GM10248 (cell line): Measurements from ENCODE around the gene EFCAB6.

Experiments
- CTCF ChIA-PET: fragments of 300-600 bp; sonication (Branson Sonifier 250); formaldehyde crosslinking; extraction: SDS; loops from one replicate; lab custom pipeline; 2021; ENCODE audit warnings: antibody characterized with exemption; lab: Yijun Ruan, JAX
- POLR2A ChIA-PET: fragments of 350-650 bp; sonication (Branson Sonifier 250); formaldehyde crosslinking; extraction: SDS; loops from one replicate; lab custom pipeline; 2020; ENCODE audit warnings: antibody characterized with exemption; lab: Yijun Ruan, JAX
- DNase-seq: peaks from one replicate; pipeline ENCODE4 v3.0.0; 2012; ENCODE audit errors: extremely low spot score
- CTCF ChIP-seq: IDR thresholded peaks from 2 replicates; pipeline ENCODE4 v1.5.1; 2012; ENCODE audit warnings: mild to moderate bottlenecking, low read depth; ENCODE audit errors: extremely low read depth, missing control alignments, control extremely low read depth

EFCAB6 gene

GRCh38 chr22:43571181-43571580, 240.9 kb downstream of the EFCAB6 start:
- POLR2A ChIA-PET = no interaction called here
- no peak for TF ChIP-seq CTCF
- CTCF ChIA-PET = no interaction called here
- DNase-seq = no peak

GRCh38 chr22:43570531-43571165, 241.5 kb downstream of the EFCAB6 start:
- no peak for DNase-seq
- TF ChIP-seq CTCF = no peak
- ChIA-PET POLR2A (no interaction called here), CTCF (no interaction called here)

- no peak for TF ChIP-seq CTCF
- CTCF ChIA-PET = no interaction called here
- DNase-seq = no peak
- POLR2A ChIA-PET = no interaction called here
Measured at GRCh38 chr22:43569111-43569510, 243.0 kb downstream of the EFCAB6 start.

- ChIA-PET CTCF (no interaction called here), POLR2A (no interaction called here)
- no peak for DNase-seq
- TF ChIP-seq CTCF = no peak
Measured at GRCh38 chr22:43567691-43568324, 244.3 kb downstream of the EFCAB6 start.

GRCh38 chr22:43566561-43567332, 245.4 kb downstream of the EFCAB6 start:
- CTCF ChIA-PET = interaction anchor here (0.9 to 2.1 kb wide), 3 partner anchors 10 to 50 kb away, joined by 3 to 7 read pairs (median 3); no protein-coding TSS in a partner anchor
- POLR2A ChIA-PET = no interaction called here
- DNase-seq = no peak
- TF ChIP-seq CTCF = no peak

GRCh38 chr22:43566021-43566420, 246.1 kb downstream of the EFCAB6 start:
- DNase-seq = no peak
- ChIA-PET POLR2A (no interaction called here), CTCF (interaction anchor here (0.9 to 2.1 kb wide), 4 partner anchors 10 to 49 kb away, joined by 3 to 7 read pairs (median 4); no protein-coding TSS in a partner anchor)
- TF ChIP-seq CTCF = no peak
